ENCODE data around the gene ANTXR1. TPM values are rescaled to one million over a fixed set of nuclear protein-coding genes. Genes with fewer than 3 reads are reported as not detected.

The ANTXR1 gene
- total and polyA plus RNA-seq, 2 donors (not counting 3 experiments of a cell fraction or from before 2014, with no cell fraction given), result 4.2 to 17.3 TPM

DNA sequence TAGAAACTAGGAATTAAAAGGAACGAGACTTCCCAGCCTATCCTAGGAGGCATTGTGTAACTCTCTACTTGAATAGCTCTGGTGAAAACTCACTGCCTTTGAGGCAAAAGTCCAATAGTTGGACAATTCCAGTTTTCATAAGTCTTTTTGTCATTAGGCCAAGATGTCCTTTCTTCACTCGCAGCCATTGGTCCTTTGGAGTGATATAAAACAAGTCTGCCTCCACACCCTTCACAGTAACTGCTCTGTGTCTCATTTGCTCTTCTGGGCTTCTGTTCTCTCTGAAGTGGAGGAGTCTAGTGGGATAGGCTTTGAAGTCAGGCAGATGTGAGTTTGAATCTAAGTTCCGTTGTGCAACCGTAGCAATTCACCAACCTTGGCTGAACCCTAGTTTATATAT lies 28.2 kb downstream of the ANTXR1 start:
- H3K4me1 ChIP-seq (ENCODE audit: control insufficient read depth, extremely low read depth, insufficient read depth, low read length), result peaks cover 6% of the 10 kb centered on the region

DNA sequence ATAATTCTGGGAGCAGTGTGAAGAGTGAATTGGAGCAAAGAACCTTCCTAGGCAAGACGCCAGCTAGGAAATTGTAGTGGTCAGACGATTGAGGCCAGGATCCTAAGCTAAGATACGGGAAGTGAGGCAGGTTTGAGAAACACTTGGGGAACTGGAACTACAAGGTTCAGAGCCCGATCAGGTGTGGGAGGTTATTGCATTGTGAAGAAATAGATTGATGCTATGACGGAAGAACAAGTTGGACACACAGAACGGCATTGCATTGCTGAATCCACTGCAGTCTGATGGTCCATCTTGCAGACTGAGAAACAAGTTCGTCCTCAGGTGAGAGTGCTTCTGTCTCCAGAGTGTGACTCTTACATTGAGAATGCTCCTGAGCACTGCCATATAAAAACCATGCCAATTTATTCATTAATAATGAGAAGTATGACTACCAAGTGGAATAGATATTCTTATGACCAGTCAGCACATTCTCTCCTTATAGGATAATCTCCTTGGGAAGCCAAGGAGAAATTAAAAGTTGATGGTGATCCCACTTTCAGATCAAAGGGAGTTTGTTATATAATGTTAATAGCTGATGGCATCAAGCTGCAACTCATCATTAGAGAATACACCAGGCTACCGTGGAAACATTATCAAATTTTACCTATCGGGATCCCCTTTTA lies 30.9 kb downstream of the ANTXR1 start:
- no peak overlapping the region for H3K9ac ChIP-seq (replicated peaks; ENCODE audit: extremely low read depth, insufficient read depth, low read length)
- H3K9me3 ChIP-seq (replicated peaks; ENCODE audit: control insufficient read depth, insufficient read depth, low read length), result no peaks in the 10 kb centered on the region
- H3K36me3 ChIP-seq (ENCODE audit: control insufficient read depth in 2 of 2, extremely low read depth in 1 of 2, insufficient read depth in 2 of 2, low read length in 2 of 2), result no peaks in the 10 kb centered on the region
- H3K27ac ChIP-seq (ENCODE audit: insufficient read depth, low read depth, low read length), result no peak overlapping the region
- dilution Hi-C loops (cut with MboI; ENCODE audit: extremely low pct_ligation_motif_present, low sequenced_read_pairs), result no loop called here
- no peak overlapping the region for H3K4me3 ChIP-seq (replicated peaks in 1 of 3; ENCODE audit: insufficient read depth in 1 of 3, low read depth in 1 of 3, low read length in 3 of 3)
- no TSS peak for BruUV-seq (replicated peaks)
- DNase-seq (ENCODE audit: low read depth, low spot score), result no peak
- FAIRE-seq, result no peak
- no peaks in the 10 kb centered on the region for H4K20me1 ChIP-seq (replicated peaks; ENCODE audit: control insufficient read depth, extremely low read depth, insufficient read depth, low read length)
- H3K79me2 ChIP-seq (ENCODE audit: control insufficient read depth, insufficient read depth, low read length), result no peaks in the 10 kb centered on the region
- no peak overlapping the region for H3K4me2 ChIP-seq (ENCODE audit: insufficient read depth, low read length)
- CTCF ChIA-PET, result no interaction called here
- POLR2A ChIA-PET, result no interaction called here
- no peak overlapping the region for H2AFZ ChIP-seq (ENCODE audit: low read depth, low read length)
- no peaks in the 10 kb centered on the region for H3K27me3 ChIP-seq (ENCODE audit: control insufficient read depth in 2 of 2, insufficient read depth in 2 of 2, low read length in 2 of 2)
- intact Hi-C loops (cut with micrococcal nuclease), result no loop called here
- TF ChIP-seq EZH2 (IDR thresholded peaks at IDR 0.05; ENCODE audit: borderline replicate concordance, low read depth, low read length, severe bottlenecking) (no peak), JUN (IDR thresholded peaks at IDR 0.05; ENCODE audit: borderline replicate concordance, insufficient read depth, insufficient read length, low read depth) (no peak), GATA2 (IDR thresholded peaks at IDR 0.05; ENCODE audit: insufficient read depth, insufficient read length, low read depth, low read length) (no peak), MYC (IDR thresholded peaks at IDR 0.05; ENCODE audit: low read depth, low read length) (no peak), POLR2A (IDR thresholded peaks at IDR 0.05; ENCODE audit: low read depth, low read length) (no peak), POLR2AphosphoS5 (IDR thresholded peaks at IDR 0.05; ENCODE audit: insufficient read depth, low read depth, low read length) (no peak), FOS (IDR thresholded peaks at IDR 0.05; ENCODE audit: borderline replicate concordance, insufficient read depth, low read length) (no peak)
- TF ChIP-seq, protein P1, sequence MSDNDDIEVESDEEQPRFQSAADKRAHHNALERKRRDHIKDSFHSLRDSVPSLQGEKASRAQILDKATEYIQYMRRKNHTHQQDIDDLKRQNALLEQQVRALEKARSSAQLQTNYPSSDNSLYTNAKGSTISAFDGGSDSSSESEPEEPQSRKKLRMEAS (IDR thresholded peaks at IDR 0.05; ENCODE audit: insufficient read depth, insufficient read length), result no peak
- TF ChIP-seq, protein P2, sequence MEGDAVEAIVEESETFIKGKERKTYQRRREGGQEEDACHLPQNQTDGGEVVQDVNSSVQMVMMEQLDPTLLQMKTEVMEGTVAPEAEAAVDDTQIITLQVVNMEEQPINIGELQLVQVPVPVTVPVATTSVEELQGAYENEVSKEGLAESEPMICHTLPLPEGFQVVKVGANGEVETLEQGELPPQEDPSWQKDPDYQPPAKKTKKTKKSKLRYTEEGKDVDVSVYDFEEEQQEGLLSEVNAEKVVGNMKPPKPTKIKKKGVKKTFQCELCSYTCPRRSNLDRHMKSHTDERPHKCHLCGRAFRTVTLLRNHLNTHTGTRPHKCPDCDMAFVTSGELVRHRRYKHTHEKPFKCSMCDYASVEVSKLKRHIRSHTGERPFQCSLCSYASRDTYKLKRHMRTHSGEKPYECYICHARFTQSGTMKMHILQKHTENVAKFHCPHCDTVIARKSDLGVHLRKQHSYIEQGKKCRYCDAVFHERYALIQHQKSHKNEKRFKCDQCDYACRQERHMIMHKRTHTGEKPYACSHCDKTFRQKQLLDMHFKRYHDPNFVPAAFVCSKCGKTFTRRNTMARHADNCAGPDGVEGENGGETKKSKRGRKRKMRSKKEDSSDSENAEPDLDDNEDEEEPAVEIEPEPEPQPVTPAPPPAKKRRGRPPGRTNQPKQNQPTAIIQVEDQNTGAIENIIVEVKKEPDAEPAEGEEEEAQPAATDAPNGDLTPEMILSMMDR (IDR thresholded peaks at IDR 0.05; ENCODE audit: extremely low read depth in 1 of 2, insufficient read depth in 1 of 2, low read depth in 1 of 2, low read length in 2 of 2), result no peak
- H3K9me1 ChIP-seq (replicated peaks; ENCODE audit: control insufficient read depth, extremely low read depth, insufficient read depth, low read length), result no peaks in the 10 kb centered on the region
- peaks cover 15% of the 10 kb centered on the region for H3K4me1 ChIP-seq (ENCODE audit: control insufficient read depth, extremely low read depth, insufficient read depth, low read length)

More for the DNA sequence above, 28.2 kb downstream of the ANTXR1 start:
- H4K20me1 ChIP-seq (replicated peaks; ENCODE audit: control insufficient read depth, extremely low read depth, insufficient read depth, low read length), result no peaks in the 10 kb centered on the region
- no peak overlapping the region for H3K27ac ChIP-seq (ENCODE audit: insufficient read depth, low read depth, low read length)
- TF ChIP-seq EZH2 (IDR thresholded peaks at IDR 0.05; ENCODE audit: borderline replicate concordance, low read depth, low read length, severe bottlenecking) (no peak), POLR2AphosphoS5 (IDR thresholded peaks at IDR 0.05; ENCODE audit: insufficient read depth, low read depth, low read length) (no peak)
- no peak overlapping the region for H3K4me3 ChIP-seq (replicated peaks in 1 of 3; ENCODE audit: insufficient read depth in 1 of 3, low read depth in 1 of 3, low read length in 3 of 3)
- FAIRE-seq (no peak), DNase-seq (ENCODE audit: low read depth, low spot score) (no peak)
- no peak overlapping the region for H3K4me2 ChIP-seq (ENCODE audit: insufficient read depth, low read length)
- H2AFZ ChIP-seq (ENCODE audit: low read depth, low read length), result no peak overlapping the region
- no peaks in the 10 kb centered on the region for H3K9me3 ChIP-seq (replicated peaks; ENCODE audit: control insufficient read depth, insufficient read depth, low read length)
- ChIA-PET POLR2A (no interaction called here), CTCF (interaction anchor here (1.2 kb wide), 1 partner anchor 10 kb away, joined by 4 read pairs; no protein-coding TSS in a partner anchor)
- no peak overlapping the region for H3K9ac ChIP-seq (replicated peaks; ENCODE audit: extremely low read depth, insufficient read depth, low read length)
- dilution Hi-C loops (cut with MboI; ENCODE audit: extremely low pct_ligation_motif_present, low sequenced_read_pairs) (no loop called here), intact Hi-C loops (cut with micrococcal nuclease) (no loop called here)
- H3K9me1 ChIP-seq (replicated peaks; ENCODE audit: control insufficient read depth, extremely low read depth, insufficient read depth, low read length), result no peaks in the 10 kb centered on the region
- no peaks in the 10 kb centered on the region for H3K36me3 ChIP-seq (ENCODE audit: control insufficient read depth in 2 of 2, extremely low read depth in 1 of 2, insufficient read depth in 2 of 2, low read length in 2 of 2)
- no peaks in the 10 kb centered on the region for H3K27me3 ChIP-seq (ENCODE audit: control insufficient read depth in 2 of 2, insufficient read depth in 2 of 2, low read length in 2 of 2)
- no TSS peak for BruUV-seq (replicated peaks)
- H3K79me2 ChIP-seq (ENCODE audit: control insufficient read depth, insufficient read depth, low read length), result no peaks in the 10 kb centered on the region
